HG02763 (cell line): ENCODE results near the gene UBTD2.
"Not testable (repeated sequence)": the region's sequence is repeated elsewhere in the genome, so short reads cannot be mapped to it uniquely, and the experiment has no call there.

Experiments used
- ATAC-seq: cut with Tn5 transposase; IDR thresholded peaks from one replicate; pipeline ENCODE4 v1.9.1; 2021; ENCODE audit warnings: mild to moderate bottlenecking, moderate library complexity; ENCODE audit not compliant: unreplicated experiment

The UBTD2 gene

GRCh38 chr5:172293054-172293744 lies 9.6 kb upstream of the UBTD2 start:
- no peak for ATAC-seq

- ATAC-seq = not testable (repeated sequence)
Measured at GRCh38 chr5:172291837-172292236, 8.3 kb upstream of the UBTD2 start.

DNA sequence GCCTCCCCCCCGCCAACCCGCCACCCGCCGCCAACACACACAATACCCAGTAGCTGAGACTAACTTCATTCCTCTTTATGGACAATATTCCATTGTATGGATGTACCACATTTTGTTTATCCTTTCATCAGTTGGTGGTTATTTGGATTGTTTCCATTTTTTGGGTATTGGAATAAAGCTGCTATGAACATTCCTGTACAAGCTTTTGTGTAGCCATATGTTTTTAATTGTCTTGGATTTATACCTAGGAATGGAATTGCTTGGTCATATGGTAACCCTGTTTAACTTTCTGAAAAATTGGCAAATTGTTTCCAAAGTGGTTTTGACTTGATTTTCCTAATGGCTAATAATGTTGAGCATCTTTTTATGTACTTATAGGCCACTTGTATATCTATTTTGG lies 4.9 kb upstream of the UBTD2 start:
- ATAC-seq = no peak

- ATAC-seq = not testable (repeated sequence)
Measured at GRCh38 chr5:172287140-172287539, 3.6 kb upstream of the UBTD2 start.

DNA sequence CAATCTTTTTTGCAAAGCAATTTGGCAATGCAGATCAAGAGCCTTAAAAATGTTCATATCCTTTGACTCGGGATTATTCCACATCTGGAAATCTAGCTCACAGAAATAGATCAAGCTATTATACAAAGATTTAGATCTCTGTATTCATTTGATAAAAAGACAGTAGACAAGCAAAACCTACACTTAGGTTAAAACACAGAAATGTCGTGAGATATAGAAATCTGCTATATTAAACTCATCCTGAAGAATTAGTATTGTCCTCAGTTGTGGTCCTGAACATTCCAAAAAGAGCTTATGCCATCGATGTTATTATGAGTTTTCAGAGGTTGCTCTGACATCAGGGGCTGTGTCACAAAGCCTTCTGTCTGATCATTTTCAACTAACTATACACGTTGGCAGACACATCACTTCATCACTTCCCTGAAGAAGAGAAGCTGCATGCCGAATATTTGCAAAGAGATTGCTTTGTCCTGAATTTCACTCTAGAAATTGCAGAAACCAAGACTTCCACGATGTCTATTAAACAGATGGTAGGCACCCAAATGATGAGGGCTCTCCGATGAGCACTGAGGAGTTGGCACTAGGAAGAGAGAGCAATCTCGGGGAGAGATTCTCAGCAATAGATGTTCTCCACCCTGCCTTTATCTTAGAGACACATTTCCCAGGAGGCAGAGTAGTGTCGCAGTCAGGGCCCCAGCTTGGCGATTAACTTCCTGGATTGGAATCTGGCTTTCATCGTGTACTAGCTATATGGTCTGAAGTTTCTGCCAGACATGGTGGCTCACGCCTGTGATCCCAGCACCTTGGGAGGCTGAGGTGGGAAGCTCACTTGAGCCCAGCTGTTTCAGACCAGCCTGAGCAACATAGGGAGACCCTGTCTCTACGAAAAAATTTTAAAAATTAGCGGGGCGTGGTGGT lies 1.9 kb upstream of the UBTD2 start:
- ATAC-seq = no peak

DNA sequence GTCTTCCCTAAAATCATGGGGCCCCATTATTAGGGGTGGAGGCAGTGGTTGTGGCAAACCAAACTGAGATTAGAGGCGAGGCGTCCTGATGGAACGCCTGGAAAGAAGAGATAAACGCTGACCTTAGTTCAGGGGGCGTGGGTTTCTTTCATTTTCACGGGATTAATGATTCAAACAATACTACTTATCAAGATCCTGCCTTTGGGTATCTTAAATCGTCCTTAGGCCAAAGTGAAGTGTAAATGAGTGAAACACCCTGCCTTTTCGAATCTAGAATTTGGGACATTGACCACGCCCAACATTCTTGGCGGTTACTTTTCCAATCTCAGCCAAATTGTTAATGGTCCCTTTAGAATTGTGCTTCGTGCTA lies 1.0 kb upstream of the UBTD2 start:
- ATAC-seq = no peak

DNA sequence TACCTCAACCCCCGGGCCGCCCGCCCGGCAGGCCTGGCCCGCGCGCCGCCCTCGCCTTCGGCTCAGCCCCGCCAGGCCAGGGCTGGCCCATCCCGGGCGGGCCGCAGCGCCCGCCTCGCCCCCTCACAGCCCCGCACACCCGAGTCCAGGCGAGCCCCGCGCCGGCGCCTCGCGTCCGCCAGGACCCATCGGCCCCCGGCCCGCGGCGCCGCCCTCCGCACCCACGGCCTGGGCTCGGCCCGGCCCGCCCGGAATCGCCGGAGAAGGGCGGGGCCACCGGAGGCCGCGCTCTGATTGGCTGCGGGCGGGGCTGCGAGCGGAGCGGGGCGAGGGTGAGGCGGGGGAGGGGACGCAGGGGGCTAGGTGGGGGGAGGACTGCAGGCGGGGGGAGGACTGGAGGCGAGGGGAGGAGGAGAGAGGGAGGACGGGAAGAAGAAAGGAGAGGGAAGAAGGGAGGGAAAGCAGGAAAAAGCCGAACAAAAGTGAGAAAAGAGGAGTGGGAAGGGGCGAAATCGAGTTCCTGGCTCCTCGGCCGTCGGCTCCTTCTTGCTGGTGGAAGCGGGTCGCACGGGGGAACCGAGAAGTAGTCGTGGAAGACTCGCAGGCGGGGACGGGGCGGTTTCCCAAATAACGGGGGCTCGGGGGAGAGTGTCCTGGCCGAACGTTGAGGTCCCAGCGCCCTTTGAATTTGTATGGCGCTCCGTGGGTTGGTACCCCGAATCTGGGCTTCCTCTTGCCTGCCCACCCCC lies 472 bp upstream of the UBTD2 start:
- peak; percentile 87 for ATAC-seq

DNA sequence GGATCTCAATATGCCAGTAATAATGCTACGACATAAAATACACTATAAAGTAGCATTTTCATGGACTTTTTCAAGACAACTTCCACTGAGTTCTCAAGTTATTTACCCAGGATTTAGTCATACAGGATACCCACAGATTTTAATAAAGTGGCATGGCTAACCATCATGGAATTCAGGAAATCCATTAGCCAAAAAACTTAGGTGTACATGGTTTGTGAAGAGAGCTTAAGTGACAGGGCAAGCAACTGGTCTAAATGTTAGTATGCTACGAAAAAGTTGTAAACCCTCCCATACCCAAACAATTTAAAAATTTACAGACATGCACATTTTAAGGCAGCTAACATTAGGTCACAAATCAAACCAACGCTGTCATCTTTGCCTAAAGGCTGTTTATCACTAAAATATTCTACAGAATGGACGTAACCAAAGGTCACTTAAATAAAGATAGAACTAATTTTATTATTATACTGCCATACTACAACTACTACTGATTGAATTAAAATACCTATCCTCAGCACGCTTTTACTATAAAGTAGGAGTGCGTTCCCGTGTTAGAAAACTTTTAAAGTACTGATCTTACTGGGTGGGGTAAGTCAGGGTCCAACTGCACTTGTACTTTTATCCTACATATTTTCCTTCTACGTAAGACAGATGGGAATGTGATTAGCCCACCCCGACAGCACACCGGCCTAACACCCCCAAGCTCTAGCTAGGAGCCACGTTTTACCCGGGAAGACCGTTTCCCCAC lies 1.1 kb downstream of the UBTD2 start:
- ATAC-seq = no peak

DNA sequence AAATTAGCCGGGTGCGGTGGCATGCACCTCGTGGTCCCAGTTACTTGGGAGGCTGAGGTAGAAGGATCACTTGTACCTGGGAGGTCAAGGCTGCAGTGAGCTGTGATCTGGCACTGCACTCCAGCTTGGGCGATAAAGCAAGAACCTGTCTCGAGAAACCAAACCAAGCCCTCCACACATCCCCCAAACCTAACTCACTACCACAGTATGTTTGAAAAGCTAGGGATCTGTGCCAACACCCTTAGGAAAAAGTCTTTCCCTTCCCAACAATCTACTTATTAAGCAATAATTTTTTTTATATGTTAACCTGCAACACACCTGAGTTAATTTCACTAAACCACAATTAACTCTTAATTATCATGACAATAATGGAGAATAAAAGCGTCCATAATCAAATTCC lies 2.2 kb downstream of the UBTD2 start:
- no peak for ATAC-seq

DNA sequence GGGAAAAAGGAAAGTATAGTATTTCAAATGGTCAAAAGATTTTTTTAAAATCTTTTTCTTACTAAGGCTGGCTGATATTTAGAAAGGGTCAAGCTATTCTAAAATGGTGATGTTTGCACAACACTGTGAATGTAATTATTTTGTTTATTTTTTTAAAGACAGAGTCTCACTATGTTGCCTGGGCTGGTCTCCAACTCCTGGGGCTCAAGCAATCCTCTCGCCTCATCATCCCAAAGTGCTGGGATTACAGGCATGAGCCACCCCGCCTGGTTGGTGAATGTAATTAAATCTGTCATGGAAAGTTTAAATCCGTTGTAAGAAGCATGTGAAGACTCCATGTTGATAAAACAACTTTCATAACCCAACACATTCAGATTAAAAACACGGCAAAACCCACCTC lies 2.6 kb downstream of the UBTD2 start:
- no peak for ATAC-seq

DNA sequence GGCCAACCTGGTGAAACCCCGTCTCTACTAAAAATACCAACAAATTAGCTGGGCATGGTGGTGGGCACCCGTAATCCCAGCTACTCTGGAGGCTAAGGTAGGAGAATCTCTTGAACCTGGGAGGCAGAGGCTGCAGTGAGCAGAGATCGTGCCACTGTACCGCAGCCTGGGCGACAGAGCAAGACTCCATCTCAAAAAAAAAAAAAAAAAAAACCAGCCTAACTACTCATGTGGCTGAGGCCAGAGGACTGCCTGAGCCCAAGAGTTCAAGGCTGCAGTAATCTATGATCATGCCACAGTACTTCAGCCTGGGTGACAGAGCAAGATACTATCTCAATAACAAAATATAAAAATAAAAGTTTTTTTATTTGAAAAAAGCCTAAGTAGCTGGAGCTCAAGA lies 3.2 kb downstream of the UBTD2 start:
- ATAC-seq = no peak

- ATAC-seq = no peak
Measured at GRCh38 chr5:172278356-172278755, 5.2 kb downstream of the UBTD2 start.

GRCh38 chr5:172276214-172276613 lies 7.3 kb downstream of the UBTD2 start:
- ATAC-seq = no peak

DNA sequence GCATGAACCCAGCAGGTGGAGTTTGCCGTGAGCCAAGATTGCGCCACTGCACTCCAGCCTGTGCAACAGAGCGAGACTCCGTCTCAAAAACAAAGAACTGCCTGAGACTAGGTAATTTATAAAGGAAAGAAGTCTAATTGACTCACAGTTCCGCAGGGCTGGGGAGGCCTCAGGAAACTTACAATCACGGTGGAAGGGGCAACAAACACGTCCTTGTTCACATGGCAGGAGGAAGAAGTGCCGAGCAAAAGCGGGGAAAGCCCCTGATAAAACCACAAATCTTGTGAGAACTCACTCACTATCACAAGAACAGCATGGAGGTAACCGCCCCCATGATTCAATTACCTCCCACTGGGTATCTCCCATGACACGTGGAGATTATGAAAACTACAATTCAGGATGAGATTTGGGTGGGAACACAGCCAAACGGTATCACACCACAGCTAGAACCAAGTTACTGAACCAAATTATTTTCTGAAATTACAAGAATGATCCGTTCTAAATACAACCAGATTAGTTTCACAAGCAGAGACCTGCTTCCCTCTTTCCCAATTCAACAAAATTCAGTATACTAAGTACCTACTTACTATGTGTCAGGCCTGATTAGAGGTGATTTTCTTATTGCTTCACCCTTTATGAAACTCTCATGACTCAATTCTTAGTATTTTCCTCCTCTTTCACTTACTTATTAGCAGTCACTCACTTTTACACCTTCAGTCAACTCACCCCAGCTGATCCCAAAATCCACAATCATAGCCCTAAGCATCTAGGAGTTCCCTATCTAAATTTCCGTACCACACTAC lies 8.4 kb downstream of the UBTD2 start:
- no peak for ATAC-seq

DNA sequence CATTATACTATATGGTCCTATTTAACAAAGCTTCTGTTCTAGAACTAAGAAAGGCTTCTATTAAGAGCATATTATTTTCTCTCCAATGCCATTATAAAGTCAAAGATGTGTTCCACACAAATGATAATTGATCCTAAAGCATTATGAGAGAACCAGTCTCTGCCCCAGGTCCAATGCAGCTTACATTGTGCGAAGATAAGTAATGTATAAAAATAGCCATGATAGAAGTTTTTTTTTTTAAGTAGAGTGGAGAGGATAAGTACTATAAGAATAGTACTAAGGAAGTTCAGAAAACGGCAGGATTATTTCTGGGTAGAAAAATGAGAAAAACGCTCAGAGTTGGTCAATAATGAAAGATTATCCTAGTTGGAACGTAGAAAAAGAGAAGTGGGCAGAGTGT lies 15.6 kb downstream of the UBTD2 start:
- ATAC-seq = no peak

- no peak for ATAC-seq
Measured at GRCh38 chr5:172266676-172267092, 16.9 kb downstream of the UBTD2 start.

GRCh38 chr5:172266071-172266675 lies 17.4 kb downstream of the UBTD2 start:
- no peak for ATAC-seq

GRCh38 chr5:172264815-172265395 lies 18.7 kb downstream of the UBTD2 start:
- no peak for ATAC-seq

- ATAC-seq = no peak
Measured at GRCh38 chr5:172255444-172255843, 28.1 kb downstream of the UBTD2 start.
